ENCODE measurements around the gene CDKN2C.

Gene CDKN2C

DNA sequence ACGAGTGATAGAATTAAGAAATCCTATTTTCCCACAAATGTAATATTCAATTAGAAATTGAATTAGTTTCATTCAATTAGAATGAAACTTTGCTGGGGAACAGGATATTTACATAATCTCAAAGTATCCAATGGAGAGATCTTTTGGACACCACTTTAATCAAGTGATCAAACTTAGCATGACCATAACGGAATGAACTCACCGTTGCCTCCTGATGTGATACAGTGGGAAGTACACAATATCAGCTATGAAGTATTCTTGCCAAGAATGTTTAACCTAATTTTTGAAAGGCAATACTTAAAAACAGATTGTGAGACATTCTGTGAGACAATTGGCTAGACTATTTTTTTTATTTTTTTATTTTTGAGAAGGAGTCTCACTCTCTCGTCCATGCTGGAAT, 16.6 kb downstream of the CDKN2C start:
- Histone ChIP-seq H3K9me3 (ENCODE audit: control insufficient read depth, insufficient read depth, low read depth, low read length) (no peaks in the 10 kb centered on the region), H3K4me3 (ENCODE audit: low read depth, low read length) (no peak overlapping the region), H3K27ac (ENCODE audit: extremely low read depth, low read depth, low read length) (no peak overlapping the region), H3K4me1 (ENCODE audit: control insufficient read depth, insufficient read depth, low read length) (peaks cover 16% of the 10 kb centered on the region), H3K36me3 (ENCODE audit: control insufficient read depth in 2 of 2, insufficient read depth in 1 of 2, low read length in 2 of 2) (no peaks in the 10 kb centered on the region)
- ChIA-PET CTCF (interaction anchor here (0.9 kb wide), 1 partner anchor 114 kb away, joined by 3 read pairs; no protein-coding TSS in a partner anchor), POLR2A (interaction anchor here (1.0 kb wide), 1 partner anchor 17 kb away, joined by 7 read pairs; the partner anchor contains the start of gene CDKN2C)
- no peak for TF ChIP-seq HOXC10 (CRISPR knock-in tag; IDR thresholded peaks at IDR 0.05)
- no peak for TF ChIP-seq ZEB2 (tag by site-specific recombination; IDR thresholded peaks at IDR 0.05)
- no peak for TF ChIP-seq ZNF677 (tag by site-specific recombination; IDR thresholded peaks at IDR 0.05)

DNA sequence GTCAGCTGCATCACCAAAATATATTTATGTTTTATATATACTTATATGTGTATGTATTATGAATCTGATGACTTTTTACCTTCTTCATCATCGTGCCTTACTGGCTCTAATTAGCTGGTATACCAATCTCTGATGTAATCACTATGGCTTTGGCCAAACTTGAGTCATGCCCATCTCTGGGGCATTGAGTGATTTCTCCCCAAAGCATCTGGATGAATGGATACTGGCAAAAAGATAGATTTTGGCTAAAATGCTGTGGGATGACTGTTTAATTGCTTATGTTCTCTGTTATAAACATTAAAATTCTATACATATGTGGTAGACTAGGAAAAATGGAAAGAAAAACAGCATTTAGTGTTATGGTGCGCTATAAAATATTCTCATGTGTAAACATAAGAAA, 19.6 kb downstream of the CDKN2C start:
- CTCF ChIA-PET, result interaction anchor here (1.0 kb wide), 1 partner anchor 116 kb away, joined by 3 read pairs; no protein-coding TSS in a partner anchor
- H3K36me3 ChIP-seq (ENCODE audit: control insufficient read depth in 2 of 2, insufficient read depth in 1 of 2, low read length in 2 of 2), result no peaks in the 10 kb centered on the region
- H3K4me1 ChIP-seq (ENCODE audit: control insufficient read depth, insufficient read depth, low read length), result peaks cover 2% of the 10 kb centered on the region; the same call in 1 of the 2 replicates
- H3K4me3 ChIP-seq (ENCODE audit: low read depth, low read length), result no peak overlapping the region
- POLR2A ChIA-PET, result interaction anchor here (1.4 kb wide), 1 partner anchor 29 kb away, joined by 3 read pairs; the partner anchor contains the start of gene FAF1
- no peak for TF ChIP-seq ZNF132 (tag by site-specific recombination; IDR thresholded peaks at IDR 0.05; ENCODE audit: borderline replicate concordance)
- TF ChIP-seq, protein P1, sequence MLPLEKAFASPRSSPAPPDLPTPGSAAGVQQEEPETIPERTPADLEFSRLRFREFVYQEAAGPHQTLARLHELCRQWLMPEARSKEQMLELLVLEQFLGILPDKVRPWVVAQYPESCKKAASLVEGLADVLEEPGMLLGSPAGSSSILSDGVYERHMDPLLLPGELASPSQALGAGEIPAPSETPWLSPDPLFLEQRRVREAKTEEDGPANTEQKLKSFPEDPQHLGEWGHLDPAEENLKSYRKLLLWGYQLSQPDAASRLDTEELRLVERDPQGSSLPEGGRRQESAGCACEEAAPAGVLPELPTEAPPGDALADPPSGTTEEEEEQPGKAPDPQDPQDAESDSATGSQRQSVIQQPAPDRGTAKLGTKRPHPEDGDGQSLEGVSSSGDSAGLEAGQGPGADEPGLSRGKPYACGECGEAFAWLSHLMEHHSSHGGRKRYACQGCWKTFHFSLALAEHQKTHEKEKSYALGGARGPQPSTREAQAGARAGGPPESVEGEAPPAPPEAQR (tag by site-specific recombination; IDR thresholded peaks at IDR 0.05), result no peak
- TF ChIP-seq ZBTB1 (tag by site-specific recombination; IDR thresholded peaks at IDR 0.05), result no peak
- TF ChIP-seq ZNF792 (tag by site-specific recombination; IDR thresholded peaks at IDR 0.05), result no peak
- TF ChIP-seq ZNF701 (tag by site-specific recombination; IDR thresholded peaks at IDR 0.05), result no peak
- TF ChIP-seq ZBTB21 (tag by site-specific recombination; IDR thresholded peaks at IDR 0.05), result no peak
- TF ChIP-seq ZNF350 (tag by site-specific recombination; IDR thresholded peaks at IDR 0.05), result no peak
- no peak for TF ChIP-seq KLF10 (tag by site-specific recombination; IDR thresholded peaks at IDR 0.05)
- TF ChIP-seq KLF1 (tag by site-specific recombination; IDR thresholded peaks at IDR 0.05), result no peak
- TF ChIP-seq ZNF571 (tag by site-specific recombination; IDR thresholded peaks at IDR 0.05), result no peak
- no peak for TF ChIP-seq ZNF626 (tag by site-specific recombination; IDR thresholded peaks at IDR 0.05)
- no peak for TF ChIP-seq GFI1B (tag by site-specific recombination; IDR thresholded peaks at IDR 0.05)
- no peak for TF ChIP-seq ZNF239 (tag by site-specific recombination; IDR thresholded peaks at IDR 0.05)
- no peak for TF ChIP-seq ZNF501 (tag by site-specific recombination; IDR thresholded peaks at IDR 0.05)
- H3K9me3 ChIP-seq (ENCODE audit: control insufficient read depth, insufficient read depth, low read depth, low read length), result no peaks in the 10 kb centered on the region
- no peak overlapping the region for H3K27ac ChIP-seq (ENCODE audit: extremely low read depth, low read depth, low read length)

DNA sequence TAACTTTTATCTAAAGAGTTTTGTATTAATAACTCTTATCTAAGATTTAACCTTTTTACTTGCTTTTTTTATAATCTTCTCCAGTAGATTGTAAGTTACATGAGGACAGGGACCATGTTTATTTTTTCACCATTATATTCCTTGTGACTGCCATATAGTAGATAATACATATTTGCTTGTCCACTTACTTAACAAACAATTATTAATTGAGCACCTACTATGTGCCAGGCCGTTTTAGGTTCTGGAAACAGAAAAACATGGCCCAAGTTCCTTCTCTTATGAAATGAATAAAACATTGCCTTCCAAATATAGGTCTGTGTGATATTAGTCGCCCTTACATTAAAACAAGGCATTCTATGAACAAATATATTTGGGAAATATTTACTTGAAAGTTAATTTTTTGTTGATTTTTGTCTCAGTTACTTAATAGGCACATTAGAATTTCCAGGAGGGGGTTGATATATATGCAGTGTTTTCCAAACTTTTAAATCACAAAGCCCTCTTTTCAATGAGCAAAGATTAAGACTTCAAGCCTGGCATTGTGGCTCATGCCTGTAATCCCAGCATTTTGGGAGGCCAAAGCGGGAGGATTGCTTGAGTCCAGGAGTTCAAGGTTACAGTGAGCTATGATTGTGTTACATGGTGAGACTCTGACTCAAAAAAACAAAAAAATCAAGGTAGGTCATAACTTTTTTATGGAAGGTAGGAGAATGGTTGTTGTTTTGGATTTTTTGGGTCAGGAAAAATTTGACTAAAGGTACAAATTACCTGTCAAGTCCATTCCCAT, 22.7 kb downstream of the CDKN2C start:
- H3K4me3 ChIP-seq (ENCODE audit: low read depth, low read length), result no peak overlapping the region
- CTCF ChIA-PET, result interaction anchor here (0.9 kb wide), 1 partner anchor 196 kb away, joined by 4 read pairs; no protein-coding TSS in a partner anchor
- no peak overlapping the region for H3K27ac ChIP-seq (ENCODE audit: extremely low read depth, low read depth, low read length)
- POLR2A ChIA-PET, result no interaction called here
- H3K4me1 ChIP-seq (ENCODE audit: control insufficient read depth, insufficient read depth, low read length), result peaks cover 3% of the 10 kb centered on the region; the same call in 1 of the 2 replicates
- no peaks in the 10 kb centered on the region for H3K9me3 ChIP-seq (ENCODE audit: control insufficient read depth, insufficient read depth, low read depth, low read length)
- H3K36me3 ChIP-seq (ENCODE audit: control insufficient read depth in 2 of 2, insufficient read depth in 1 of 2, low read length in 2 of 2), result no peaks in the 10 kb centered on the region
- TF ChIP-seq ZSCAN23 (tag by site-specific recombination; IDR thresholded peaks at IDR 0.05) (no peak), ZNF707 (tag by site-specific recombination; IDR thresholded peaks at IDR 0.05) (no peak), ZNF837 (tag by site-specific recombination; IDR thresholded peaks at IDR 0.05) (no peak), YY1 (tag by site-specific recombination; IDR thresholded peaks at IDR 0.05) (no peak), ZNF621 (tag by site-specific recombination; IDR thresholded peaks at IDR 0.05) (no peak), ZFP69B (tag by site-specific recombination; IDR thresholded peaks at IDR 0.05) (no peak), ZNF561 (tag by site-specific recombination; IDR thresholded peaks at IDR 0.05; ENCODE audit: borderline replicate concordance) (no peak), SETDB1 (IDR thresholded peaks at IDR 0.05; ENCODE audit: insufficient read length, low read length) (no peak), ZNF747 (tag by site-specific recombination; IDR thresholded peaks at IDR 0.05) (no peak), ZNF112 (tag by site-specific recombination; IDR thresholded peaks at IDR 0.05) (no peak), SP2 (tag by site-specific recombination; IDR thresholded peaks at IDR 0.05) (no peak)
- TF ChIP-seq, protein P2, sequence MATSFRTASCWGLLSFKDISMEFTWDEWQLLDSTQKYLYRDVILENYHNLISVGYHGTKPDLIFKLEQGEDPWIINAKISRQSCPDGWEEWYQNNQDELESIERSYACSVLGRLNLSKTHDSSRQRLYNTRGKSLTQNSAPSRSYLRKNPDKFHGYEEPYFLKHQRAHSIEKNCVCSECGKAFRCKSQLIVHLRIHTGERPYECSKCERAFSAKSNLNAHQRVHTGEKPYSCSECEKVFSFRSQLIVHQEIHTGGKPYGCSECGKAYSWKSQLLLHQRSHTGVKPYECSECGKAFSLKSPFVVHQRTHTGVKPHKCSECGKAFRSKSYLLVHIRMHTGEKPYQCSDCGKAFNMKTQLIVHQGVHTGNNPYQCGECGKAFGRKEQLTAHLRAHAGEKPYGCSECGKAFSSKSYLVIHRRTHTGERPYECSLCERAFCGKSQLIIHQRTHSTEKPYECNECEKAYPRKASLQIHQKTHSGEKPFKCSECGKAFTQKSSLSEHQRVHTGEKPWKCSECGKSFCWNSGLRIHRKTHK (tag by site-specific recombination; IDR thresholded peaks at IDR 0.05), result no peak
- TF ChIP-seq, protein P3, sequence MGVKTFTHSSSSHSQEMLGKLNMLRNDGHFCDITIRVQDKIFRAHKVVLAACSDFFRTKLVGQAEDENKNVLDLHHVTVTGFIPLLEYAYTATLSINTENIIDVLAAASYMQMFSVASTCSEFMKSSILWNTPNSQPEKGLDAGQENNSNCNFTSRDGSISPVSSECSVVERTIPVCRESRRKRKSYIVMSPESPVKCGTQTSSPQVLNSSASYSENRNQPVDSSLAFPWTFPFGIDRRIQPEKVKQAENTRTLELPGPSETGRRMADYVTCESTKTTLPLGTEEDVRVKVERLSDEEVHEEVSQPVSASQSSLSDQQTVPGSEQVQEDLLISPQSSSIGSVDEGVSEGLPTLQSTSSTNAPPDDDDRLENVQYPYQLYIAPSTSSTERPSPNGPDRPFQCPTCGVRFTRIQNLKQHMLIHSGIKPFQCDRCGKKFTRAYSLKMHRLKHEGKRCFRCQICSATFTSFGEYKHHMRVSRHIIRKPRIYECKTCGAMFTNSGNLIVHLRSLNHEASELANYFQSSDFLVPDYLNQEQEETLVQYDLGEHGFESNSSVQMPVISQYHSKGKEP (tag by site-specific recombination; IDR thresholded peaks at IDR 0.05), result no peak

Data from HEK293 (cell line).